Nasal cavity respiratory epithelium epithelial cell of viscerocranial mucosa (primary cell): Measurements from ENCODE around the gene OR51E1. TPM values are rescaled to one million over a fixed set of nuclear protein-coding genes. Genes with fewer than 3 reads are reported as not detected.

Source experiments
- total RNA-seq: library from RNA; depleted of rRNA; stranded (reverse); fragments of >200 nt; gene quantifications from 2 replicates; pipeline ENCODE4 v1.2.3, GENCODE V29; 2014

The OR51E1 gene
- not detected in 2 replicates for total RNA-seq

GRCh38 chr11:4643682-4644081, at the start of gene OR51E1:
TSS of gene OR51E1 (plus strand) at chr11:4643982. CDS start at chr11:4652527, 8,545 bp downstream.

GRCh38 chr11:4607781-4608666, 35.8 kb upstream of the OR51E1 start, which contains the start of gene TRIM68:
TSS of gene TRIM68 (minus strand) at chr11:4608231. CDS start at chr11:4605504, 2,727 bp downstream.

GRCh38 chr11:4636962-4637661, 6.7 kb upstream of the OR51E1 start, which contains the start of gene OR51D1:
TSS of gene OR51D1 (plus strand) at chr11:4637477. CDS start at chr11:4639791, 2,314 bp downstream.

GRCh38 chr11:4697585-4697984, 53.8 kb downstream of the OR51E1 start, which contains the start of gene OR51E2:
TSS of gene OR51E2 (minus strand) at chr11:4697853. CDS start at chr11:4682711, 15,142 bp downstream.

GRCh38 chr11:4704054-4704789, 60.4 kb downstream of the OR51E1 start, which contains the start of gene MMP26:
TSS of gene MMP26 (plus strand) at chr11:4704784.

Other genes with a start within 250 kb of the OR51E1 start
- gene OR52K2, start 194.7 kb upstream of the OR51E1 start, total RNA-seq = not detected in 2 replicates
- not detected in 2 replicates for gene OR52K1, start 161.3 kb upstream of the OR51E1 start, total RNA-seq
- gene OR52M1, start 98.8 kb upstream of the OR51E1 start, total RNA-seq = not detected in 2 replicates
- gene OR52I2, start 62.2 kb upstream of the OR51E1 start, total RNA-seq = not detected in 2 replicates
- gene OR52I1, start 49.9 kb upstream of the OR51E1 start, total RNA-seq = not detected in 2 replicates
- 6.2 and 14.0 TPM in 2 replicates for gene TRIM68, start 35.8 kb upstream of the OR51E1 start, total RNA-seq
- not detected in 2 replicates for gene OR51D1, start 6.5 kb upstream of the OR51E1 start, total RNA-seq
- gene OR51E2, start 53.9 kb downstream of the OR51E1 start, total RNA-seq = not detected in 2 replicates
- gene MMP26, start 60.8 kb downstream of the OR51E1 start, total RNA-seq = not detected in 2 replicates
- not detected in 2 replicates for gene OR51F1, start 126.0 kb downstream of the OR51E1 start, total RNA-seq
- gene OR52R1, start 160.4 kb downstream of the OR51E1 start, total RNA-seq = not detected in 2 replicates
- gene OR51F2, start 177.3 kb downstream of the OR51E1 start, total RNA-seq = not detected in 2 replicates
- not detected in 2 replicates for gene OR51S1, start 205.2 kb downstream of the OR51E1 start, total RNA-seq
- not detected in 2 replicates for gene OR51T1, start 237.9 kb downstream of the OR51E1 start, total RNA-seq